Naive thymus-derived CD4-positive, alpha-beta T cell (primary cell): Measurements from ENCODE around the gene ACOX1. TPM values are rescaled to one million over a fixed set of nuclear protein-coding genes. Genes with fewer than 3 reads are reported as not detected.

Source experiments
- ATAC-seq: fragments of 150-1000 bp; cut with Tn5 transposase; 2 replicates; pipeline ENCODE4 v1.10.0; 2021; ENCODE audit warnings: mild to moderate bottlenecking, moderate library complexity
- CTCF ChIA-PET: fragments of 350-600 bp; sonication (Branson Sonifier 250); formaldehyde crosslinking; loops from one replicate; lab custom pipeline; 2021; ENCODE audit warnings: antibody characterized with exemption; lab: Charles Lee
- POLR2A ChIA-PET: fragments of 350-600 bp; sonication (Branson Sonifier 250); formaldehyde crosslinking; loops from one replicate; lab custom pipeline; 2021; ENCODE audit warnings: antibody characterized with exemption, inconsistent platforms; lab: Charles Lee
- DNase-seq, 9 donors: peaks; one replicate each; pipeline versions ENCODE4 v3.0.0 to v3.0.0-alpha.2; 2020 to 2022; ENCODE audit warnings: mixed read lengths in 1 of 9
- H3K27ac ChIP-seq: one replicate; pipeline ENCODE4 v1.7.0; 2013; ENCODE audit warnings: mild to moderate bottlenecking, low read depth, low read length, moderate library complexity
- H3K27me3 ChIP-seq, 2 donors: one replicate each; pipeline ENCODE4 v1.7.0; 2013; ENCODE audit warnings: low read length in 2 of 2, mild to moderate bottlenecking in 2 of 2, moderate library complexity in 2 of 2; ENCODE audit not compliant: control insufficient read depth in 2 of 2, insufficient read depth in 2 of 2
- H3K36me3 ChIP-seq, 3 experiments: 1 replicate in 2 of 3; 2 replicates in 1 of 3; pipeline ENCODE4 v1.7.0; 2013; ENCODE audit warnings: low read length in 3 of 3, mild to moderate bottlenecking in 3 of 3, moderate library complexity in 1 of 3; ENCODE audit not compliant: insufficient read depth in 3 of 3, control insufficient read depth in 2 of 3
- H3K4me1 ChIP-seq, 2 donors: one replicate each; pipeline ENCODE4 v1.7.0; 2013; ENCODE audit warnings: low read length in 2 of 2, mild to moderate bottlenecking in 2 of 2, moderate library complexity in 1 of 2; ENCODE audit not compliant: control insufficient read depth in 2 of 2, insufficient read depth in 2 of 2
- H3K4me3 ChIP-seq: 2 replicates; pipeline ENCODE4 v1.7.0; 2013; ENCODE audit warnings: mild to moderate bottlenecking, low read length
- H3K9me3 ChIP-seq, 3 experiments: 1 replicate in 2 of 3; 2 replicates in 1 of 3; pipeline ENCODE4 v1.7.0; 2013; ENCODE audit warnings: low read length in 3 of 3; ENCODE audit not compliant: control insufficient read depth in 2 of 3
- H3K27ac Mint-ChIP-seq, 9 donors: one replicate each; pipeline ENCODE4 v1.8.0; 2020 to 2022; ENCODE audit warnings: mixed read lengths in 9 of 9, mild to moderate bottlenecking in 8 of 9, moderate library complexity in 5 of 9, inconsistent platforms in 2 of 9
- H3K27me3 Mint-ChIP-seq, 5 donors: one replicate each; pipeline ENCODE4 v1.8.0; 2021 to 2022; ENCODE audit warnings: mixed read lengths in 5 of 5, mild to moderate bottlenecking in 1 of 5
- H3K36me3 Mint-ChIP-seq, 5 donors: one replicate each; pipeline ENCODE4 v1.8.0; 2020 to 2022; ENCODE audit warnings: mixed read lengths in 5 of 5, mild to moderate bottlenecking in 3 of 5, inconsistent platforms in 1 of 5
- H3K4me1 Mint-ChIP-seq, 7 donors: one replicate each; pipeline ENCODE4 v1.8.0; 2020 to 2022; ENCODE audit warnings: mixed read lengths in 7 of 7, mild to moderate bottlenecking in 3 of 7, inconsistent platforms in 1 of 7
- H3K4me3 Mint-ChIP-seq, 10 donors: one replicate each; pipeline ENCODE4 v1.8.0; 2020 to 2022; ENCODE audit warnings: mild to moderate bottlenecking in 10 of 10, mixed read lengths in 10 of 10, moderate library complexity in 6 of 10, inconsistent platforms in 2 of 10
- H3K9me3 Mint-ChIP-seq, 11 donors: one replicate each; pipeline ENCODE4 v1.8.0; 2020 to 2022; ENCODE audit warnings: mixed read lengths in 11 of 11, mild to moderate bottlenecking in 4 of 11, inconsistent platforms in 1 of 11, moderate library complexity in 1 of 11
- intact Hi-C, 2 donors: fragments of 100-400 bp; cut with micrococcal nuclease; formaldehyde crosslinking; loops; one replicate each; pipeline ENCODE4 v1.15.1; 2023
- polyA plus RNA-seq, 2 donors: library from polyadenylated mRNA; unstranded; fragments of 300-500 nt; fragmentation: Illumina TruSeq; gene quantifications; one replicate each; pipeline ENCODE4 v1.2.3, GENCODE V29; 2021
- total RNA-seq, 6 experiments: library from RNA in 5 of 6; stranded (reverse) in 5 of 6; gene quantifications; 1 replicate in 5 of 6; 2 replicates in 1 of 6; pipeline ENCODE4 v1.2.3 and lab custom pipeline; 2021 to 2026

The ACOX1 gene
- total and polyA plus RNA-seq, 7 experiments from 2014 or later, result 12.5 to 35.0 (median 30.9) TPM

DNA sequence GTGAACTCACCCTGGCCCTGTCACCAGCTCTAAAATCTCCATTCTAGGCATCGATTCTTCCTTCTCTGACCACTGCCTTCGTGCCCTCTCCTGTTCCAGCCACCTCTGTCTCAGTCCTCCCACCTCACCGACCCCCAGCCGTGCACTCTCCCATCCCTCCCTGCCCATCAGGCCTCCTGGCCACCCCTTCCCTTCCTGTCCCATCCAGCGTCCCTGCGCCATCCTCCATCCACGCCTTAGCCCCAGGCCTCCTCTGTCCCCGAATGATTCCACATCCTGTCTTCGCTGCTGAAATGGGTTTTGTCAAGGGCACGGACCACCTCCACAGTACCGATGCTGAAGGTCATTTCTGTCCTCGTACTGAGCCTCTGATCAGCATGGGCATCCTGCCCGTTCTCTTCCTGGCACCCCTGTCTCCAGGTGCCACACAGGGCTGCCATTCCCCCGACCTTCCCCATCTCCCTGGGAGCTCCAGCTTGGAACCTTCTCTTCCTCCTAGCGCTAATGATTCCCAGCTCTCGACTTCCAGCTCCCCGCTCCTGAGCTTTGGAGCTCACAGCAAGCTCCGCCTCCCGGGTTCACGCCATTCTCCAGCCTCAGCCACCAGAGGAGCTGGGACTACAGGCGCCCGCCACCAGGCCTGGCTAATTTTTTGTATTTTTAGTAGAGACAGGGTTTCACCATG lies 84.8 kb downstream of the ACOX1 start:
- Mint-ChIP-seq H3K4me3 (peak overlapping the region; percentile 13 to 85 (median 51)), H3K9me3 (no peaks in the 10 kb centered on the region), H3K27ac (peak overlapping the region in 8 of 9 donors; percentile 65 to 90 (median 80)), H3K4me1 (peaks cover 22 to 32% (median 28%) of the 10 kb centered on the region in 7 donors), H3K36me3 (peaks cover 0 to 13% (median 0%) of the 10 kb centered on the region in 5 donors), H3K27me3 (no peaks in the 10 kb centered on the region)
- ChIA-PET CTCF (no interaction called here), POLR2A (interaction anchor here (0.9 to 7.1 kb wide), 8 partner anchors 8 to 118 kb away, joined by 3 to 106 read pairs (median 6); partner anchors contain the start of genes MRPL38, TRIM47, UNC13D and WBP2)
- no peak for ATAC-seq
- DNase-seq, result no peak
- Histone ChIP-seq H3K36me3 (peaks cover 0 to 41% (median 0%) of the 10 kb centered on the region in 3 experiments), H3K27ac (no peak overlapping the region), H3K9me3 (no peaks in the 10 kb centered on the region), H3K4me1 (peaks cover 8 to 12% of the 10 kb centered on the region in 2 donors), H3K4me3 (no peak overlapping the region), H3K27me3 (no peaks in the 10 kb centered on the region)
- intact Hi-C loops, result no loop called here

DNA sequence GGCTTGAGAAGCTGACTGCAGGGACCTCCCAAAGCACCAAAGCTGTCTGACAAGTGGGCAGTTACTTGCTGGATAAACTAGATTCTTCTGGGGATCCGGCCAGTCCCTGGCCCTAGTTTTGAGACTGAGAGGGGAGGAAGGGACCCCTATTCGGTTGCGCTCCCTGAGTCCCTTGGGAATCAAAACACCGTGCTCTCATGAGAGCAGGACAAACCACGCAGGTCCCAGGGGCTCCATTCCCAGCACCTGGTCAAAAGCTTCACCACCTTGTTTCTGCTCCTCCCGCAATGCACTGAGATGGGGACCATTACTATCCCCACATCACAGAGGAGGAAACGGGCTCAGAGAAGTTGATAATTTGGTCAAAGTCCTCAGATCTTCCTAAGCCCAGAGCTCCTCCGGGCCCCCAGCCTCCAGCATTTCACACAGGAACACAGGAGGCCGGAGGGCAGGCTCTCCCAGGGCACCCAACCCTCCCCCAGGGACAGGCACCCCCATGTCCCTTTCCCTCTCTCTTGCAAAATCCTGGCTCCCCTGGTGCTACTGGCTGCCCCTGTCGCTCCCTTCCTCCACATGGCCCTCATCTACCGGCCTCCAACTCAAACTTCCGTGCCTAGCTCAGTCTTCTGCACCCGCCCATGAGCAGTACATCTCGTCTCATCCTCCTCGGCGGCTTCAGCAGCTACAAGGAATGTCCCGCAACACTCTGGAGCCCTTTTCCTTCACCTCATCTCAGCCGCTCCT lies 85.5 kb downstream of the ACOX1 start:
- CTCF ChIA-PET, result no interaction called here
- Mint-ChIP-seq H3K27me3 (no peaks in the 10 kb centered on the region), H3K9me3 (no peaks in the 10 kb centered on the region), H3K36me3 (peaks cover 0 to 13% (median 0%) of the 10 kb centered on the region in 5 donors), H3K4me3 (peak overlapping the region in 9 of 10 donors; percentile 13 to 74 (median 54)), H3K4me1 (peaks cover 22 to 32% (median 27%) of the 10 kb centered on the region in 7 donors), H3K27ac (peak overlapping the region in 8 of 9 donors; percentile 62 to 90 (median 78))
- Histone ChIP-seq H3K27ac (no peak overlapping the region), H3K9me3 (no peaks in the 10 kb centered on the region), H3K27me3 (no peaks in the 10 kb centered on the region), H3K36me3 (peaks cover 0 to 33% (median 0%) of the 10 kb centered on the region in 3 experiments), H3K4me3 (no peak overlapping the region), H3K4me1 (peaks cover 8 to 12% of the 10 kb centered on the region in 2 donors)
- no peak for ATAC-seq
- DNase-seq, result no peak
- intact Hi-C loops, result no loop called here
- POLR2A ChIA-PET, result interaction anchor here (0.9 to 7.1 kb wide), 7 partner anchors 9 to 117 kb away, joined by 3 to 106 read pairs (median 6); partner anchors contain the start of genes MRPL38, TRIM47, UNC13D and WBP2

DNA sequence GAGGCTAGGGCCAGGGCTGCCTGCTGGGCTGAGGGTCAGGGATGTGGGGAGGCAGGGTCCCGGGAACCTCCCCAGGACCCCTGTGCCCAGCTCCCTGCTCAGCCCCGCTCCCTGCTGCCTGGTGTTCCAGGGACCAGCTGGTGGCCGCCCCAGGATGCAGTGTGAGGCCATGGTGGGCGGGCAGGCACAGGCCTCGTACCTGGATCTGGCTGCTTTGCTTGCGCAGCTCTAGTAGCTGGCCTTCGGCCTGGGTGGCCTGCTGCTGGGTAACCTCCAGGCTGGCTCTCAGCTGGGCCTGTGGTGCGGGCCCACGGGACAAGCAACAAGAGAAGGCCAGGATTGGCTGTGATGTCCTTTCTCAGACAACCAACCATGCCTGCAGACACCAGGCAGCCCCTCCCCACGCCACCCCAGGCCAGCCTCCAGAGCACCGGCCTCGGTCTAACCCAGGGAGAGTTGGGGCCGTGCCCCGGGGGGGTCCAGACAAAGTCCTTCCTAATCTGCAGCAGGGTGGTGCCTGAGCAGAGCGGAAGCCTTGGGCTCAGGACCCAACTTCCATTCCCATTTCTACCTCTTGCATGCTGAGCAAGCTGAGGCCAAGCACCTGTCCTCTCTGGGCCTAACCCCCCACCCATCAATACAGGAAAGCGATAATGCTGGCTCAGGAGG lies 86.3 kb downstream of the ACOX1 start:
- no peak for DNase-seq
- no peak for ATAC-seq
- ChIA-PET CTCF (interaction anchor here (1.3 kb wide), 1 partner anchor 15 kb away, joined by 6 read pairs; the partner anchor contains the start of gene TRIM47), POLR2A (interaction anchor here (0.5 to 7.1 kb wide), 7 partner anchors 10 to 116 kb away, joined by 3 to 106 read pairs (median 5); partner anchors contain the start of genes MRPL38, TRIM47 and UNC13D)
- H3K4me1 Mint-ChIP-seq, result peaks cover 22 to 31% (median 25%) of the 10 kb centered on the region in 7 donors
- Histone ChIP-seq H3K27me3 (no peaks in the 10 kb centered on the region), H3K4me1 (peaks cover 8 to 12% of the 10 kb centered on the region in 2 donors), H3K4me3 (no peak overlapping the region), H3K9me3 (no peaks in the 10 kb centered on the region), H3K27ac (no peak overlapping the region), H3K36me3 (peaks cover 0 to 26% (median 0%) of the 10 kb centered on the region in 3 experiments)
- no peaks in the 10 kb centered on the region for H3K27me3 Mint-ChIP-seq
- H3K36me3 Mint-ChIP-seq, result peaks cover 0 to 13% (median 0%) of the 10 kb centered on the region in 5 donors
- no peak overlapping the region for H3K4me3 Mint-ChIP-seq
- no peaks in the 10 kb centered on the region for H3K9me3 Mint-ChIP-seq
- intact Hi-C loops, result no loop called here
- no peak overlapping the region for H3K27ac Mint-ChIP-seq

DNA sequence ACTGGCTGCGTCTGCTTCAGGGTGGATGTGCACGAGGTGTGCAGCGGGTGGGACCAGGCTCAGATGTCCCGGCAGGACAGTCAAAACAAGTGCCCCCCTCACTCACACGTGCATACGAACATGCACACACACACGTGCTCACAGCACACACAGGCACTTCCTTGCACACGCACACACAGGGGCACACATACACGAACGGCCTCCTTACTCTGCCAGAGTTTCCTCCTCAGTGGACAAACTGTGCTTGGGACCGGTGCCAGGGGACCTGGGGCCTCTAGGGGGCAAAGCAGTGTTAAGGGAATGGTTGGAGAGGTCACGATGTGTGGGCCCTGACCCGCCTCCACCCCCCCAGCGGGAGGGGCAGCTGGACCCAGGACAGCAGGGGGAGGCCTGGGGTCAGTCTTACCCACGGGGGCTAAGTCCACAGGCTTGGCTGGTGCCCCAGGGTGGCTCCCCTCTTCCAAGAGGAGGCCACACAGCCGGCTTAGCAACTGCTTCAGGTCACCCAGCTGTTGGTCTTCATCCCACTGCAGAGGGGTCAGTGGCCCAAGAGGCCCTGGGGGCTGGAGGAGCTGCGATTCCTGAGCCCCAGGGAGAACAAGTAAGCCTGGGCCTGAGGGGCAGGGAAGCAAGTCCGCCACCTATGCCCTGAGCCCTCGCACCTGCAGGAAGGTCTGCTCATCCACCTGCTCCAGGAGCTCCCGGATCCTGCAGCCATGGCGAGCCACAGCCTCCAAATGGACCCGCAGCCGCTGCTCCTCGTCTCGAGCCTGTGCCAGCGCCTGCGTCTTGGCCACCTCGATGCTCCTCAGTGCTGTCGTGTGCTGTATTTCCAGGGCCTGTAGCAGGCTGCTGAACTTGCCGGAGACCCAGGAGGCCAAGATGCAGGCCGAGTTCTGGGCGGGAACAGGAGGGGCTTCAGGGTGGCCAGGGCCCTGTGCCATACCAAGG lies 87.1 kb downstream of the ACOX1 start:
- Mint-ChIP-seq H3K9me3 (no peaks in the 10 kb centered on the region), H3K27ac (no peak overlapping the region), H3K4me3 (no peak overlapping the region), H3K36me3 (peaks cover 0 to 13% (median 0%) of the 10 kb centered on the region in 5 donors), H3K27me3 (no peaks in the 10 kb centered on the region), H3K4me1 (peaks cover 19 to 27% (median 22%) of the 10 kb centered on the region in 7 donors)
- ATAC-seq (no peak), DNase-seq (no peak)
- CTCF ChIA-PET, result interaction anchor here (1.3 kb wide), 1 partner anchor 14 kb away, joined by 6 read pairs; the partner anchor contains the start of gene TRIM47
- H3K4me3 ChIP-seq, result no peak overlapping the region
- intact Hi-C loops, result no loop called here
- POLR2A ChIA-PET, result interaction anchor here (1.0 to 2.5 kb wide), 2 partner anchors 16 to 116 kb away, joined by 4 to 6 read pairs; no protein-coding TSS in a partner anchor
- peaks cover 0 to 25% (median 0%) of the 10 kb centered on the region in 3 experiments for H3K36me3 ChIP-seq
- H3K9me3 ChIP-seq, result no peaks in the 10 kb centered on the region
- no peaks in the 10 kb centered on the region for H3K27me3 ChIP-seq
- no peak overlapping the region for H3K27ac ChIP-seq
- peaks cover 8 to 12% of the 10 kb centered on the region in 2 donors for H3K4me1 ChIP-seq
